Brain microvascular endothelial cell (primary cell): Measurements from ENCODE around the gene LATS2.
A peak's percentile ranks its signal among the peaks of the same experiment; 100 is the strongest.

Experiments
- DNase-seq: peaks from one replicate; pipeline ENCODE4 v3.0.0-alpha.2; 2020
- H3K27ac ChIP-seq: fragments of 250-450 bp; sonication (Bioruptor Pico); 2 replicates; pipeline ENCODE4 v1.5.1; 2020; ENCODE audit warnings: mild to moderate bottlenecking, moderate library complexity
- H3K27me3 ChIP-seq: fragments of 250-450 bp; sonication (Bioruptor Pico); replicated peaks from 2 replicates; pipeline ENCODE4 v1.5.1; 2020; ENCODE audit warnings: mild to moderate bottlenecking
- H3K36me3 ChIP-seq: fragments of 250-450 bp; sonication (Bioruptor Pico); replicated peaks from 2 replicates; pipeline ENCODE4 v1.5.1; 2020; ENCODE audit warnings: mild to moderate bottlenecking
- H3K4me3 ChIP-seq: 2 replicates; pipeline ENCODE4 v1.5.1; 2011; ENCODE audit warnings: low read depth, mild to moderate bottlenecking, control low read depth, low read length, moderate library complexity
- CTCF ChIP-seq: IDR thresholded peaks from 2 replicates; pipeline ENCODE4 v1.5.1; 2011; ENCODE audit warnings: low read depth, mild to moderate bottlenecking, moderate library complexity, low read length, control low read depth, inconsistent platforms; ENCODE audit errors: missing control alignments
- in situ Hi-C: cut with HindIII; loops from 2 replicates; pipeline ENCODE4 v1.10.0; 2017; ENCODE audit warnings: low sequenced_read_pairs, low pct_ligation_motif_present

Gene LATS2

GRCh38 chr13:20987599-20987998 is 73.8 kb downstream of the LATS2 start:
- no peaks in the 10 kb centered on the region for H3K27me3 ChIP-seq
- TF ChIP-seq CTCF, result no peak
- in situ Hi-C loops, result no loop called here
- no peak overlapping the region for H3K27ac ChIP-seq
- DNase-seq, result no peak
- no peak overlapping the region for H3K4me3 ChIP-seq
- H3K36me3 ChIP-seq, result peaks cover 54% of the 10 kb centered on the region

- Histone ChIP-seq H3K4me3 (no peak overlapping the region), H3K27ac (no peak overlapping the region), H3K27me3 (no peaks in the 10 kb centered on the region), H3K36me3 (peaks cover 70% of the 10 kb centered on the region)
- no peak for TF ChIP-seq CTCF
- in situ Hi-C loops, result no loop called here
- DNase-seq, result peak; percentile 20
These were observed 76.5 kb downstream of the LATS2 start for GRCh38 chr13:20984879-20985278.

GRCh38 chr13:20983386-20983785 is 78.0 kb downstream of the LATS2 start:
- TF ChIP-seq CTCF, result no peak
- H3K27ac ChIP-seq, result no peak overlapping the region
- no peaks in the 10 kb centered on the region for H3K27me3 ChIP-seq
- no peak for DNase-seq
- peaks cover 70% of the 10 kb centered on the region for H3K36me3 ChIP-seq
- in situ Hi-C loops, result no loop called here
- no peak overlapping the region for H3K4me3 ChIP-seq

- no peak overlapping the region for H3K27ac ChIP-seq
- H3K4me3 ChIP-seq, result no peak overlapping the region
- H3K27me3 ChIP-seq, result no peaks in the 10 kb centered on the region
- no peak for TF ChIP-seq CTCF
- peaks cover 63% of the 10 kb centered on the region for H3K36me3 ChIP-seq
- no peak for DNase-seq
- in situ Hi-C loops, result no loop called here
These were observed 79.9 kb downstream of the LATS2 start for GRCh38 chr13:20981370-20982095.

GRCh38 chr13:20980899-20981298 is 80.5 kb downstream of the LATS2 start:
- no peak for TF ChIP-seq CTCF
- Histone ChIP-seq H3K27ac (no peak overlapping the region), H3K27me3 (no peaks in the 10 kb centered on the region), H3K36me3 (peaks cover 64% of the 10 kb centered on the region), H3K4me3 (no peak overlapping the region)
- DNase-seq, result no peak
- in situ Hi-C loops, result no loop called here

GRCh38 chr13:20980430-20980829 is 81.0 kb downstream of the LATS2 start:
- Histone ChIP-seq H3K27ac (no peak overlapping the region), H3K27me3 (no peaks in the 10 kb centered on the region), H3K36me3 (peaks cover 63% of the 10 kb centered on the region), H3K4me3 (no peak overlapping the region)
- in situ Hi-C loops, result no loop called here
- no peak for DNase-seq
- no peak for TF ChIP-seq CTCF
